ENCODE measurements around the gene ADGRG7.

The ADGRG7 gene

GRCh38 chr3:100717063-100717462, 107.7 kb downstream of the ADGRG7 start:
- TF ChIP-seq, protein P1, sequence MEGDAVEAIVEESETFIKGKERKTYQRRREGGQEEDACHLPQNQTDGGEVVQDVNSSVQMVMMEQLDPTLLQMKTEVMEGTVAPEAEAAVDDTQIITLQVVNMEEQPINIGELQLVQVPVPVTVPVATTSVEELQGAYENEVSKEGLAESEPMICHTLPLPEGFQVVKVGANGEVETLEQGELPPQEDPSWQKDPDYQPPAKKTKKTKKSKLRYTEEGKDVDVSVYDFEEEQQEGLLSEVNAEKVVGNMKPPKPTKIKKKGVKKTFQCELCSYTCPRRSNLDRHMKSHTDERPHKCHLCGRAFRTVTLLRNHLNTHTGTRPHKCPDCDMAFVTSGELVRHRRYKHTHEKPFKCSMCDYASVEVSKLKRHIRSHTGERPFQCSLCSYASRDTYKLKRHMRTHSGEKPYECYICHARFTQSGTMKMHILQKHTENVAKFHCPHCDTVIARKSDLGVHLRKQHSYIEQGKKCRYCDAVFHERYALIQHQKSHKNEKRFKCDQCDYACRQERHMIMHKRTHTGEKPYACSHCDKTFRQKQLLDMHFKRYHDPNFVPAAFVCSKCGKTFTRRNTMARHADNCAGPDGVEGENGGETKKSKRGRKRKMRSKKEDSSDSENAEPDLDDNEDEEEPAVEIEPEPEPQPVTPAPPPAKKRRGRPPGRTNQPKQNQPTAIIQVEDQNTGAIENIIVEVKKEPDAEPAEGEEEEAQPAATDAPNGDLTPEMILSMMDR (IDR thresholded peaks at IDR 0.05; ENCODE audit: insufficient read depth, low read depth, low read length, missing control alignments) = no peak
- no peak overlapping the region for H3K4me3 ChIP-seq (ENCODE audit: low read depth, low read length)

DNA sequence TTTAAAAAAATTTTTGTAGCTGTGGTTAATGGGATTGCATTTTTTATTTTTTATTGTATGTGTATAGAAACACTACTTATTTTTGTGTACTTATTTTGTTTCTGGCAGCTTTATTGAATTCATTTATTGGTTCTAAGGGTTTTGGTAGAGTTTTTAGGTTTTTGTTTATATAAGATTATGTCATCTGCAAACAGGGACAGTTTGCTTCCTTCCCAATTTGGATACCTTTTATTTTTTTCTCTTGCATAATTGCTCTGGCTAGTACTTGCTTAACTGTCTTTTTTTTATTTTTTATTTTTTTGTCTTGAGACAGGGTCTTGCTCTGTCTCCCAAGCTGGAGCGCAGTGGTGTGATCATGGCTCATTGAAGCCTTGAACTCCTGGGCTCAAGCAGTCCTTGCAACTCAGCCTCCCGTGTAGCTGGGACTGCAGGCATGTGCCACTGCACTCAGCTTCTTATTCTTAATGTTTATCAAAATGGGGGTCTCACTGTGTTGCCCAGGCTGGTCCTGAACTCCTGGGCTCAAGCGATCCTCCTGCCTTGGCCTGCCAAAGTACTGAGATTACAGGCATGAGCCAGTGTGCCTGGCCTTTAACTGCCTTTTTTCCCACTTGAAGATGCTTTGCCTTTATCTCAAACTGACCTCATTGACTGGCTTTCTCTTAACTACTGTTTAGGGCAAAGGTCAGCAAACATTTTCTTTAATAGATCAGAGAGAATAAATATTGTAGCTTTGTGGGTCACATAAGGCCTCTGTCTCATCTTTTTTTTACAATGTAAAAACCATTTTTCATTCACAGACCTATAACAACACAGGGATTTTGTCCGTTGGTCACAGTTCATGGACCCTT, 108.5 kb downstream of the ADGRG7 start:
- TF ChIP-seq, protein P1 (IDR thresholded peaks at IDR 0.05; ENCODE audit: insufficient read depth, low read depth, low read length, missing control alignments) = no peak
- no peak overlapping the region for H3K4me3 ChIP-seq (ENCODE audit: low read depth, low read length)
- no peak for DNase-seq (ENCODE audit: low read depth)

More at GRCh38 chr3:100717063-100717462, 107.7 kb downstream of the ADGRG7 start:
- no peak for DNase-seq (ENCODE audit: low read depth)

DNA sequence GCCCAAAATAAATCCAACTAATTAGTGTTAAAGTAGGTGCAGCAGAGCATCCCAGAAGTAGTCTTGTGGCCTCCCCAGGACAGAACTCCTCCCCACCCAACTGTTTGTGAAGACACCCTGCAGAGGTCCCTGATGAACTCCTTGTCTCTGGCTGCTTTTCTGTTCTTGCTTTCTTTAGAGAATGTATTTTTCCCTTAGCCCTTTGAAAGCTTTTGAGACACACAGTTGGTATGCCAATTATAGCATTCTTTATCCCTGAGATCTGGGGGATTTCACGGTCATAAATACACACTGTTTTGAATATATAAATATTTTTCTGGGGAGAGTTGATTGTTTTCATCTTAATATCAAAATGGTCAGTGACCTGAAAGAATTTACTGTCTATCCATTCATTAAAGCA, 109.7 kb downstream of the ADGRG7 start:
- H3K4me3 ChIP-seq (ENCODE audit: low read depth, low read length) = no peak overlapping the region
- no peak for DNase-seq (ENCODE audit: low read depth)
- TF ChIP-seq, protein P1 (IDR thresholded peaks at IDR 0.05; ENCODE audit: insufficient read depth, low read depth, low read length, missing control alignments) = no peak

GRCh38 chr3:100720426-100720825, 111.0 kb downstream of the ADGRG7 start:
- DNase-seq (ENCODE audit: low read depth) = no peak
- H3K4me3 ChIP-seq (ENCODE audit: low read depth, low read length) = no peak overlapping the region
- TF ChIP-seq, protein P1 (IDR thresholded peaks at IDR 0.05; ENCODE audit: insufficient read depth, low read depth, low read length, missing control alignments) = no peak

DNA sequence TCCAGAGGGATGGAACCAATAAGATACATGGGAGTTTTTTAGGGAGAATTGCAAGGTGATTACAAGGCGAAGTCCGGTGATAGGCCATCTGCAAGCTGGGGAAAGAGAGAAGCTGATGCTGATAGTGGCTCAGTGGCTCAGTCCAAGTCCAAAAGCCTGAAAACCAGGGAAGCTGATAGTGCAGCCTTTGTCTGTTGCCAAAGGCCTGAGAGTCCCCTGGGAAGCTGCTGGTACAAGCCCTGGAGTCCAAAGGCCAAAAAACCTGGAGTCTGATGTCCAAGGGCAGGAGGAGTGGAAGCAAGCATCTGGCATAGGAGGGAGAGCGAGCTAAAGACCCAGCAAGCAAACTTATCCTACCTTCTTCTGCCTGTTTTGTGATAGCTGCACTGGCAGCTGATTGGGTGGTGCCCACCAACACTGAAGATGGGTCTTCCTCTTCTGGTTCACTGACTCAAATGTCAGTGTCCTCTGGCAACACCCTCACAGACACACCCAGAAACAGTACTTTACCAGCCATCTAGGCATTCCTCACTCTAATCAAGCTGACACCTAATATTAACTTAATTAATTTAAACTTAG, 116.6 kb downstream of the ADGRG7 start:
- H3K4me3 ChIP-seq (ENCODE audit: low read depth, low read length) = no peak overlapping the region
- TF ChIP-seq, protein P1 (IDR thresholded peaks at IDR 0.05; ENCODE audit: insufficient read depth, low read depth, low read length, missing control alignments) = no peak
- no peak for DNase-seq (ENCODE audit: low read depth)

DNA sequence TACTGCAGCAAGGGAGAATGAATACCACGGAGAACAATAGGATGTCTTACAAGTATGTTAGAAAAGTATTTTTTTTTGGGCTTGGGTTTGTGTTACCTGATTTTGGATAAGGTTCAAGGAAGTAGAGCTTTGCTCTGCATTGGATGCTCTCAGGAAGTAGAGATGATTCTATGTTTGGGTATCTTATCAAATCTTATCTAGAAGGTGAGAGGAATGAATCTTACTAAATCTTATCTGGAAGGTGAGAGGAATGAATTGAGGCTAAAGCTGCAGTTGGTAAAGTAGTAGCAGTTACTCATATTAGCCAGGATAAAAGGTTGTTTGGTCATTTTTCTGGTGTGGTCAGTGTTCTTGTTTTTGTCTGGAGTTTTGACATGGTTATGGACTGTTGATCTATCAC, 117.3 kb downstream of the ADGRG7 start:
- no peak overlapping the region for H3K4me3 ChIP-seq (ENCODE audit: low read depth, low read length)
- TF ChIP-seq, protein P1 (IDR thresholded peaks at IDR 0.05; ENCODE audit: insufficient read depth, low read depth, low read length, missing control alignments) = no peak
- DNase-seq (ENCODE audit: low read depth) = no peak

All from GM12865 (cell line).